ENCODE data around the gene TRABD2A.

- TF ChIP-seq EZH2phosphoT487 (IDR thresholded peaks at IDR 0.05; ENCODE audit: low read length) (no peak), CTCF (IDR thresholded peaks at IDR 0.05; ENCODE audit: low read length) (no peak)
Observed at GRCh38 chr2:84821806-84822205, 59.1 kb downstream of the TRABD2A start.
